GM21447 (cell line): ENCODE results near the gene ITGB6.

Experiments
- ATAC-seq: cut with Tn5 transposase; IDR thresholded peaks from one replicate; pipeline ENCODE4 v1.9.1; 2021; ENCODE audit not compliant: unreplicated experiment

ITGB6 gene

GRCh38 chr2:160222546-160223283 lies 22.6 kb upstream of the ITGB6 start:
- no peak for ATAC-seq

- ATAC-seq, result no peak
Observed at GRCh38 chr2:160221391-160222276, 21.6 kb upstream of the ITGB6 start.

DNA sequence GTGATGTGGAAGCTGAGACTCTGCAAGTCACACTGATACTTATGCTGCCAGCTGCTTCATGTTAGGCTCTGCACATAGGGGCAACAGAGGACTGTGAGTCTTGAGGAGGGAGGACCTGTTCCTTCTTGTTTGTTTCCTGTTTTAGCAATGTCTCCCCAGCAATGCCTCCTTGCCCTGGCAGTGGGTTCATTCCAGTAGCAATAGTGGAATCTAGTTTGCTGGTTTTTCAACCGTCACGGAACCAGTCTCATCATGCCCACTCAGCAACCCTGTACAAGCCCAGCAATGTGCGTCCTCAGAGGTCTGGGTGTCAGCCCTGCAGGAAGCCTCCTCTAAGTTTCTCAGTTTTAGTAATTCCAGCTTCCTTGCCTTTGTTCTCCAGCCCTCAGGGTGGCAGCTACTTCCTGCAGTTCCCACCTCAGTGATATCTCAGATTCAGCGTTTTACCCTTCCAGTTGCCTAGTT lies 20.5 kb upstream of the ITGB6 start:
- no peak for ATAC-seq

- no peak for ATAC-seq
Observed at GRCh38 chr2:160220026-160220425, 20.0 kb upstream of the ITGB6 start.

DNA sequence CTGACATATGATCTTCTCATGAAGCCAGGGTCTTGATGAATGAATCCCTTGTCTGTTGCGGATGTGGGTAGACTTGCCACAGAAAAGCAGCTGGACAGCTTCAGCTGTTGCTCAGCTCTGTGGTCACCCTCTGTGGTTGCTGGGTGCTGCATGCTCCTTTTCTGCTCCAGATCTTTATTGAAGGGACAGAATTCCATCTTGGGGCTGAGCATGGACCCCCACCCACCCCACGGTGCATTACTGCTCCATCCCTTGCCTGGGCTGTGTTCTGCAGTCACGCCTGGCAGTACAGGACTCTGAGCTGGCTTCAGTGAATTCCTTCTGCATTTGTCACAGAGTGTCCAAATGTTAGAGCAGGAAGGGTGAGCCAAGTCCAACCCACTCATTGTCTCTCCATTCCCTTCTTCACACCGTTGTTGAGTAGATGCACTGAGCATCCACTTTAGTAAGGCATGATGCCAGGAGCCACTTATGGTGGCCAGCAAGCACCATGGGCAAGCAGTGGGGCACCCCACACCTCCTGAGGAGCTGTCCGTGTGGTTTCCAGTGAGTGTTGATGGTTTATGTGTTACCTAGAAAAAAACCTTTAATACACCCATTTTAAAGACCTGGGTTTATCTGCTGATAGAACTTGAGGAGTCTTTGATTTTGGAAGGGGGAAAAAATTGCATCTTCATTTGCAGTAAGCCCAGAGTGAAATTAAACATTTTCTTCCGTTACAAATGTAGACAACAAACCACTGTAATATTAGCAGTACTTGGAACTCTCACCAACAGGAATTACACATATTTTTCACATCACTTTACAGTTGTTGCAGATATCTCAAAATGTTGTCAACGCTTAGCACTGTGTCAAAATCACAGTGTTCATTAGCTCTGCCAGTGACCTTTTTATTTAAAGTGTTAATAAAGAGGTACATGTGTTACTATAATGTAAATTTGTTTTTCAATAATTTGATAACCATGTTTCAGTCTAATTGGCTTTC lies 14.7 kb upstream of the ITGB6 start:
- ATAC-seq, result no peak

GRCh38 chr2:160213511-160213910 lies 13.4 kb upstream of the ITGB6 start:
- ATAC-seq, result no peak

DNA sequence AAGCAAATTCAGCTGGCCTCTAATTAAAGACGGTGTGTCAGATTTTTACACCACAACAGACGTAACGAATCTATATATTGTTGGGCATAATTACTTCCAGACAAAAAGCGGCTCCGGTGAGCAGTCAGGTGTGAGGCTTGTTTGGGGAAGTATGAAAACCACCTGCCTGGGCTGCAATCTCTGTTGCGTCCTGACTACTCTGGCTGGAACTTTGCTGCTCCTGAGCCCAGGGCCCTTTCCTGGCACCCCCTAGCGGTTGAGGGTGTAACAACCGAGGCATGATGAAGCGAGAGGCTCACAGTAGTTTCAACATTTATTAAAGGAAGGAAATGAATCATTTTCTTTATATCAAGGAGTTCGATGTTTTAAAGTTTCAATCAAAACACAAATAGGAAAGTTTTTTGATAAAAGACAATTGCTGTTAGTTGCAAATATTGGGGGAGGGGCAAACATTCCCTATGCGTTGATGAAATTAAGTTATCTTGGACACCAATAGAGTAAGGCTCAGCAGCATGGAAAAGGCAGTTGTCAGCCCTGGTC lies 10.6 kb upstream of the ITGB6 start:
- ATAC-seq, result peak; percentile 94

GRCh38 chr2:160209516-160209856 lies 9.4 kb upstream of the ITGB6 start:
- no peak for ATAC-seq

DNA sequence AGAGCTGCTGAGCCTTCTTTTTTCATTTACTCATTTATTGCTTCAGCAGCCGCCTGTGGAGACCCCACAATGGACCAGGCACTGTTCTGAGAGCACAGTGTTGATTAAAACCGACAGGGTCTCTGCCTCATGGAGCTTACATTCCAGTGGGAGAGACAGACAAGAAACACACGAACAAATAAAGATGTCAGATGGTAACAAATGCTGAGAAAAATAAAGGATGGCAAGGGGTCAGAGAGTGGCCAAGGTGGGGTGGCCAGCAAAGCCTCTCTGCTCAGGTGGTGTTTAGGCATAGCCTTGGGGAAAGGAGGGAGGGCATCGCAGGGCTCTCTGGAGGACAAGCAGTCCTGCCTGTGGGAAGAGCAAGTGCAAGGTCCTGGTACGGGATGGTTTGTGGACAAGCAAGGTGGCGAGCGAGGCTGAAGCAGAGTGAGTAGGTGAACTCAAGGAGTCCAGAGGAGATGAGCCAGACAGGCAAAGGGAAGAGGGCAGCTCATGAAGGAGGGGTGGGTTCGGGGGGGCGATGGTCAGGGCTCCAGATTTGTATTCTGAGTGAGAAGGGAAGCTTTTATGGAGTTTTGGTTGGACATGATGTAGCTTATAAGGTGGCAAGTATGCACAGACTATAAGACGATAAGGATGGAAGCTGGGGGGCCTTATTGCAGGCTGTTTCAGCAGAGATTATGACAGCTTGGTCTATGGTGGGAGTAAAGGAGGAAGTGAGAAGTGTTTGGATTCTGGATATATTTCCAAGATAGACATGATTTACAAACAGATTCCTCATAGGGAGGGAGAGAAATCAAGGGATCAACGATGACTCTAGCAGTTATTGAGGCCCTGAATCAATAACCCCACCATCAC lies 8.8 kb upstream of the ITGB6 start:
- no peak for ATAC-seq

DNA sequence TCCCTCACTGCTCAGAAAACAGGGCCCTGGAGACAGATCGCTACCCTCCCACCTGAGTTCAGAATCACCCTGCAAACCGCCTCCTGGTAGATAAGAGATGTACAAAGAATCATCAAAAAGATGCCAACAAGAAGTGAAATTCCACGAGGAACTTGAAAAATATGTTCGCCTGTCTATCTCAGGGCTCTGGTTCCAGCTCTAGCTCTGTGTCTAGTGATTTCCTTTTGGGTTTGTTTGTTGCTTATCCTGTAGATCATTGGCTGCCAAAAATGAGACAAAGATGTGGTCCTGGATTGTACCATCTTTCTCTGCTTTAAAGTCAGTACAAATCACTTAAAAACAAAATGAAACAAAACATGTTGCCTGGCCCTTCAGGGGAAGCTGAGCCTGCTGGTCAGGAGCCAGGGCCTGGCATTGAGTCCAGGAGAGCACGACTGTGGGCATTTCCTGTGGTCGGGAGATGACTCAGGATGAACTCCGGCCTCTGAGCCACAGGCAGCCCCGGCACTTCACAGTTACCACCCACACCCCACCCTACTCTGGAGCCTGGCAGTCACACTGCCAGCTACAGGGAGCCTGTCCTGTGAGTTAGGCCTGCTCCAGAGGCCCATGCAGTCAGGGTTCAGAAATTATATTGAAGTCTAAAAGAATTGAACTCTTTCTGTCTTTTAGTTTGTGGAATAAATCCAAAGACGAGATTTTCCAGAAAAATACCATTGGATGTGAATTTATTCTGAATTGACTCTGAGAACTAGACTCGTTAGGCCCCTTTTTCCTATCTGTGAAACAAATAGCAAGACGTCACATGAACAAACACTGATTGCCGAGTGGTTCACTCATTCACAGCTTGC lies 8.0 kb upstream of the ITGB6 start:
- no peak for ATAC-seq

- no peak for ATAC-seq
Observed at GRCh38 chr2:160207271-160207670, 7.2 kb upstream of the ITGB6 start.

- no peak for ATAC-seq
Observed at GRCh38 chr2:160206436-160206835, 6.4 kb upstream of the ITGB6 start.

- ATAC-seq, result no peak
Observed at GRCh38 chr2:160205505-160205904, 5.4 kb upstream of the ITGB6 start.

DNA sequence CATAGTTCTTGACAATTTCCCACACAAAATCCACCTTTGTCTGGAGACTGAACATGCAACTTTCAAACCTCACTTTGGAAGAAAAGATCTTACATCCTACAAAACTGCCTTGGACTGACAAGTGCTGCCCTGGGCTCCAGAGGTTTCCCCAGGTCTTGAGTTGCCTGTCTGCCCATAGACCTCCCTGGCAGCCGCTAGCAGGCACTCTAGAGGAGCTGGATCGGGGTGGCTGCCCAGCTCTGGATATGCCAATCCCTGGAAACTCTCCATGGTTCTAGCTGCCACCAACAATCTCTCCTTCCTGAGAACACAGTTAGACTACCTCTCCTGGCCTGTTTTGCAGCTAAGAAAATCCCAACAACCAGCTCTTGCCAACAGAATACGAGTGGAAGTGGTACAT lies 3.4 kb upstream of the ITGB6 start:
- no peak for ATAC-seq

- no peak for ATAC-seq
Observed at GRCh38 chr2:160203007-160203406, 2.9 kb upstream of the ITGB6 start.

DNA sequence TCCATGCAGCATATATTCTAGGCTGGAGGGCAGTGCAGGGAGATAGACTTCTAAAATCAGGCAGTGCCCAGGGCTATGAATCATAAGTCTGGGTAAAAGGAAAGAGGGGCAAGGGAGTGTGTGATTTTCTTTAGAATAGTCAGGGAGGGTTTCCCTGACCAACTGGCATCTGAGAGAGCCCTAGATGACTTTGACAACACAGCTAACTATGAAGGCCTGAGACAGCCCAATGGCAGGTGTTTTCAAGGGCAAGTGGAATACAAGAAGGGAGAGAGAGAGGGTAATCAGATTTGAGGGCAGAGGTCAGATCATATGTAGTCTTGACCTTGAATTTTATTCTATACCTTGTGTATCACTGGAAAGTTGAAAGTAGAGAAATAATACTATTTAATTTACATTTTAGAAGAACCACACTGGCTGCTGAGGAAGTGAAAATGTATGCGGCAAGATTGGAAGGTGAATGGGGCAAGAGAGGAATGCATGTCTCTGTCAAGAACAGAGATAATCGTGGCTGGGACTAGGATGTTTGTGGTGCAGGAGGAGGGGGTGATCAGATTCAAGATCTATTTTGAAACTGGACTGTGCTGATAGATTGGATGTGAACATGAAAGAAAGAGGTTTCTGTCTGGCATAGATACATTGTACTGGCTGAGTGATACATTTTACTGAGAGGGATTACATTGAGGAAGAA lies 1.9 kb upstream of the ITGB6 start:
- ATAC-seq, result no peak

DNA sequence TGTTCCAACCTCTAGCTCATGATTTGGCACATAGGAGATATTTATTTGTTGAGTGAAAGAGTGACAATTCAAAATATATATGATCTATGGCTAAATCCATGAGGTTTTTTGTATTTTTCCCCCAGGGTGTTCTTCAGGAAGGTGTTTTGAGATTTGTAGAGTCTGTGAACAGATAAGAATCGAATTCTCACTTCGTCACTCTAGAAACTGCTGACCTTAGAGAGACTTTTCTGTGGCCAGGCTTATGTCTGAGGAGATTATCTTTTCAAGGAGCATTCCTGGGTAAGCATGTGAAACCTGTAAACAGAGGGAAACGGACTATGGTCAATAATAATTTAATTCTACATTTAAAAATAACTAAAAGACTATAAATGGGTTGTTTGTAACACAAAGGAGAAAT lies 849 bp upstream of the ITGB6 start:
- ATAC-seq, result no peak

DNA sequence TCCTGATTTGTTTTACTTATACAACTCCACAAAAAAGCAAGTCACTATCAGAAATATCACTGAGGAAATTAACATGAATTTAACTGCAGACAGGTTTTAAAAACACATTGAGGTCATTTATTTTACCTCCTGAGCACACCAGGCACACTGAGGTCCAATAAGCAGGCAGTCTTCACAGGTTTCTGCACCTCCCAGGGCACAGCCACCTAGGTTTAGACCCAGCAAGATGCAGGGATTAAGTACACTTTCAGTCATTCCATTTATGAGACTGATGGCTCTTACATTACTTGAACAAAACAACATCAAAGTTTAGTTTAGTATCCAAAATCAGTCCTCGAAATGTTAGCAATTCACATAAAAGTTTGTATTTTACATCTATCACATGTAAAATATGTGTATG lies 1.0 kb downstream of the ITGB6 start:
- no peak for ATAC-seq
